ENCODE results near the gene RASGRF2. TPM values are rescaled to one million over a fixed set of nuclear protein-coding genes. Genes with fewer than 3 reads are reported as not detected.

RASGRF2 gene
- total and polyA plus RNA-seq, 8 donors: 1.1 to 2.7 (median 1.4) TPM

GRCh38 chr5:81164936-81165335, 204.8 kb downstream of the RASGRF2 start:
- H3K9me3 ChIP-seq: no peaks in the 10 kb centered on the region
- WGBS, 2 donors: 83 to 88% methylated on average over 9 of the region's 9 CpGs
- H3K27me3 ChIP-seq: no peaks in the 10 kb centered on the region
- no peak overlapping the region for H3K27ac ChIP-seq
- no peak for TF ChIP-seq CTCF (IDR thresholded peaks at IDR 0.05)
- intact Hi-C loops (cut with DNase I): no loop called here
- no peaks in the 10 kb centered on the region for H3K36me3 ChIP-seq
- no peak overlapping the region for H3K4me3 ChIP-seq
- FAIRE-seq (no peak), ATAC-seq (no peak), DNase-seq (no peak)
- no peaks in the 10 kb centered on the region for H3K4me1 ChIP-seq

GRCh38 chr5:81165493-81166119, 205.4 kb downstream of the RASGRF2 start:
- Histone ChIP-seq H3K27ac (no peak overlapping the region), H3K9me3 (no peaks in the 10 kb centered on the region), H3K4me3 (no peak overlapping the region), H3K4me1 (no peaks in the 10 kb centered on the region), H3K36me3 (no peaks in the 10 kb centered on the region), H3K27me3 (no peaks in the 10 kb centered on the region)
- intact Hi-C loops (cut with DNase I): no loop called here
- peak in 1 of 4 donors; percentile 23 for TF ChIP-seq CTCF (IDR thresholded peaks at IDR 0.05)
- peak in 2 of 6 donors; percentile 24 to 34 for DNase-seq
- no peak for FAIRE-seq
- peak in 3 of 4 donors; percentile 70 to 83 (median 75) for ATAC-seq
- 48 to 54% methylated on average over 3 of the region's 3 CpGs for WGBS, 2 donors

GRCh38 chr5:81166430-81166829, 206.3 kb downstream of the RASGRF2 start:
- no peaks in the 10 kb centered on the region for H3K9me3 ChIP-seq

GRCh38 chr5:81167078-81167477, 206.9 kb downstream of the RASGRF2 start:
- WGBS, 2 donors: 59 to 67% methylated on average over 4 of the region's 4 CpGs

More at GRCh38 chr5:81166430-81166829, 206.3 kb downstream of the RASGRF2 start:
- no peaks in the 10 kb centered on the region for H3K36me3 ChIP-seq
- no peak for TF ChIP-seq CTCF (IDR thresholded peaks at IDR 0.05)
- FAIRE-seq (no peak), DNase-seq (no peak), ATAC-seq (no peak)
- no peak overlapping the region for H3K27ac ChIP-seq
- H3K4me1 ChIP-seq: no peaks in the 10 kb centered on the region
- no peak overlapping the region for H3K4me3 ChIP-seq
- 71 to 79% methylated on average over 6 of the region's 6 CpGs for WGBS, 2 donors
- intact Hi-C loops (cut with DNase I): no loop called here
- H3K27me3 ChIP-seq: no peaks in the 10 kb centered on the region

More at GRCh38 chr5:81167078-81167477, 206.9 kb downstream of the RASGRF2 start:
- DNase-seq (no peak), ATAC-seq (no peak), FAIRE-seq (no peak)
- no peak overlapping the region for H3K27ac ChIP-seq
- H3K4me1 ChIP-seq: no peaks in the 10 kb centered on the region
- TF ChIP-seq CTCF (IDR thresholded peaks at IDR 0.05): no peak
- H3K36me3 ChIP-seq: no peaks in the 10 kb centered on the region
- no peak overlapping the region for H3K4me3 ChIP-seq
- intact Hi-C loops (cut with DNase I): no loop called here
- H3K27me3 ChIP-seq: no peaks in the 10 kb centered on the region
- no peaks in the 10 kb centered on the region for H3K9me3 ChIP-seq
